Measurements from ENCODE around the gene OTUD3. TPM values are rescaled to one million over a fixed set of nuclear protein-coding genes. Genes with fewer than 3 reads are reported as not detected.

The OTUD3 gene
- total RNA-seq, 1 donor from 2014 or later: 4.9 TPM

- H3K27me3 ChIP-seq: no peaks in the 10 kb centered on the region
- TF ChIP-seq POLR2AphosphoS5 (IDR thresholded peaks at IDR 0.05; ENCODE audit: insufficient read depth in 1 of 2, low read depth in 1 of 2) (no peak), POLR2A (IDR thresholded peaks at IDR 0.05) (no peak), CTCF (IDR thresholded peaks at IDR 0.05) (no peak)
- peaks cover 0 to 55% of the 10 kb centered on the region in 2 donors for H3K36me3 ChIP-seq
Observed at GRCh38 chr1:19910650-19911049, 28.5 kb downstream of the OTUD3 start.

GRCh38 chr1:19918057-19918456 lies 35.9 kb downstream of the OTUD3 start:
- DNase-seq (ENCODE audit: extremely low spot score in 2 of 2): no peak
- TF ChIP-seq CTCF (IDR thresholded peaks at IDR 0.05): peak; percentile 77 to 93 (median 86)
- no peak for TF ChIP-seq POLR2A (IDR thresholded peaks at IDR 0.05)
- TF ChIP-seq POLR2AphosphoS5 (IDR thresholded peaks at IDR 0.05; ENCODE audit: insufficient read depth in 1 of 2, low read depth in 1 of 2): no peak
- Histone ChIP-seq H3K4me1 (no peaks in the 10 kb centered on the region), H3K36me3 (no peaks in the 10 kb centered on the region), H3K4me3 (no peak overlapping the region), H3K27ac (no peak overlapping the region), H3K9me3 (no peaks in the 10 kb centered on the region), H3K27me3 (no peaks in the 10 kb centered on the region)
- intact Hi-C loops (cut with DNase I): loop anchor here (2.0 to 5.0 kb wide), 2 partner anchors 235 to 574 kb away; no protein-coding TSS in a partner anchor

More at GRCh38 chr1:19910650-19911049, 28.5 kb downstream of the OTUD3 start:
- Histone ChIP-seq H3K4me3 (no peak overlapping the region), H3K4me1 (no peaks in the 10 kb centered on the region), H3K9me3 (no peaks in the 10 kb centered on the region), H3K27ac (no peak overlapping the region)
- no peak for DNase-seq (ENCODE audit: extremely low spot score in 2 of 2)
- intact Hi-C loops (cut with DNase I): no loop called here

- H3K9me3 ChIP-seq: no peaks in the 10 kb centered on the region
- H3K36me3 ChIP-seq: no peaks in the 10 kb centered on the region
- no peak overlapping the region for H3K4me3 ChIP-seq
- no peak overlapping the region for H3K27ac ChIP-seq
- no peaks in the 10 kb centered on the region for H3K4me1 ChIP-seq
- intact Hi-C loops (cut with DNase I): no loop called here
- TF ChIP-seq CTCF (IDR thresholded peaks at IDR 0.05) (no peak), POLR2AphosphoS5 (IDR thresholded peaks at IDR 0.05; ENCODE audit: insufficient read depth in 1 of 2, low read depth in 1 of 2) (no peak), POLR2A (IDR thresholded peaks at IDR 0.05) (no peak)
- no peaks in the 10 kb centered on the region for H3K27me3 ChIP-seq
- DNase-seq (ENCODE audit: extremely low spot score in 2 of 2): no peak
Observed at GRCh38 chr1:19920132-19920710, 38.0 kb downstream of the OTUD3 start.

GRCh38 chr1:19921310-19921709 lies 39.1 kb downstream of the OTUD3 start:
- Histone ChIP-seq H3K4me1 (no peaks in the 10 kb centered on the region), H3K27ac (no peak overlapping the region), H3K36me3 (no peaks in the 10 kb centered on the region), H3K4me3 (no peak overlapping the region), H3K27me3 (no peaks in the 10 kb centered on the region), H3K9me3 (no peaks in the 10 kb centered on the region)
- DNase-seq (ENCODE audit: extremely low spot score in 2 of 2): no peak
- intact Hi-C loops (cut with DNase I): no loop called here
- TF ChIP-seq CTCF (IDR thresholded peaks at IDR 0.05): no peak
- no peak for TF ChIP-seq POLR2A (IDR thresholded peaks at IDR 0.05)
- TF ChIP-seq POLR2AphosphoS5 (IDR thresholded peaks at IDR 0.05; ENCODE audit: insufficient read depth in 1 of 2, low read depth in 1 of 2): no peak

- Histone ChIP-seq H3K27ac (no peak overlapping the region), H3K27me3 (no peaks in the 10 kb centered on the region), H3K4me3 (no peak overlapping the region), H3K36me3 (no peaks in the 10 kb centered on the region), H3K9me3 (no peaks in the 10 kb centered on the region), H3K4me1 (no peaks in the 10 kb centered on the region)
- intact Hi-C loops (cut with DNase I): no loop called here
- TF ChIP-seq POLR2A (IDR thresholded peaks at IDR 0.05): no peak
- no peak for TF ChIP-seq CTCF (IDR thresholded peaks at IDR 0.05)
- TF ChIP-seq POLR2AphosphoS5 (IDR thresholded peaks at IDR 0.05; ENCODE audit: insufficient read depth in 1 of 2, low read depth in 1 of 2): no peak
- no peak for DNase-seq (ENCODE audit: extremely low spot score in 2 of 2)
Observed at GRCh38 chr1:19922015-19922688, 40.0 kb downstream of the OTUD3 start.
